Astrocyte (in vitro differentiated cells and primary cell): ENCODE data around the gene UBE2V1. TPM values are rescaled to one million over a fixed set of nuclear protein-coding genes. Genes with fewer than 3 reads are reported as not detected.

ENCODE experiments used
- DNase-seq: peaks from one replicate; pipeline ENCODE4 v3.0.0-alpha.2; 2010; ENCODE audit warnings: low read depth
- FAIRE-seq: peaks from 2 replicates; lab custom pipeline; 2011; peaks lifted over from hg19 to GRCh38; lab: Jason Lieb, UNC
- H2AFZ ChIP-seq: 2 replicates; pipeline ENCODE4 v1.6.0; 2012; ENCODE audit warnings: low read depth, low read length, inconsistent platforms
- H3K27ac ChIP-seq: 2 replicates; pipeline ENCODE4 v1.5.1; 2011; ENCODE audit warnings: low read depth, low read length, inconsistent platforms
- H3K27me3 ChIP-seq: 2 replicates; pipeline ENCODE4 v1.6.0; 2011; ENCODE audit warnings: low read length, inconsistent platforms; ENCODE audit not compliant: insufficient read depth
- H3K36me3 ChIP-seq: 2 replicates; pipeline ENCODE4 v1.5.1; 2011; ENCODE audit warnings: low read length, inconsistent platforms; ENCODE audit not compliant: insufficient read depth
- H3K4me1 ChIP-seq: 2 replicates; pipeline ENCODE4 v1.5.1; 2011; ENCODE audit warnings: low read length, inconsistent platforms; ENCODE audit not compliant: insufficient read depth
- H3K4me2 ChIP-seq: 2 replicates; pipeline ENCODE4 v1.6.0; 2012; ENCODE audit warnings: low read length, inconsistent platforms
- H3K4me3 ChIP-seq: 2 replicates; pipeline ENCODE4 v1.5.1; 2011; ENCODE audit warnings: low read depth, mild to moderate bottlenecking, low read length, inconsistent platforms; ENCODE audit not compliant: insufficient read depth
- H3K79me2 ChIP-seq: 2 replicates; pipeline ENCODE4 v1.6.0; 2012; ENCODE audit warnings: mild to moderate bottlenecking, low read length, inconsistent platforms; ENCODE audit not compliant: insufficient read depth
- H3K9ac ChIP-seq: 2 replicates; pipeline ENCODE4 v1.6.0; 2012; ENCODE audit warnings: mild to moderate bottlenecking, low read length, inconsistent platforms
- H3K9me3 ChIP-seq: 2 replicates; pipeline ENCODE4 v1.5.1; 2012; ENCODE audit warnings: low read depth, mild to moderate bottlenecking, low read length, inconsistent platforms; ENCODE audit not compliant: insufficient read depth
- H4K20me1 ChIP-seq: 2 replicates; pipeline ENCODE4 v1.6.0; 2012; ENCODE audit warnings: low read length, inconsistent platforms; ENCODE audit not compliant: insufficient read depth
- H3K27ac Mint-ChIP-seq: one replicate; pipeline ENCODE4 v1.8.0; 2021; ENCODE audit warnings: mild to moderate bottlenecking, mixed read lengths; ENCODE audit not compliant: unreplicated experiment
- H3K27me3 Mint-ChIP-seq: one replicate; pipeline ENCODE4 v1.8.0; 2021; ENCODE audit warnings: low read depth, mixed read lengths; ENCODE audit not compliant: unreplicated experiment
- H3K36me3 Mint-ChIP-seq: one replicate; pipeline ENCODE4 v1.8.0; 2021; ENCODE audit warnings: low read depth, mixed read lengths; ENCODE audit not compliant: unreplicated experiment
- H3K4me1 Mint-ChIP-seq: one replicate; pipeline ENCODE4 v1.8.0; 2021; ENCODE audit warnings: low read depth, mixed read lengths; ENCODE audit not compliant: unreplicated experiment
- H3K4me3 Mint-ChIP-seq: one replicate; pipeline ENCODE4 v1.8.0; 2021; ENCODE audit warnings: mild to moderate bottlenecking, moderate library complexity, mixed read lengths; ENCODE audit not compliant: unreplicated experiment
- H3K9me3 Mint-ChIP-seq: one replicate; pipeline ENCODE4 v1.8.0; 2021; ENCODE audit warnings: mild to moderate bottlenecking, mixed read lengths; ENCODE audit not compliant: unreplicated experiment
- EZH2 ChIP-seq: IDR thresholded peaks from 2 replicates; pipeline ENCODE4 v1.6.1; 2012; ENCODE audit warnings: mild to moderate bottlenecking, low read length, inconsistent platforms; ENCODE audit not compliant: insufficient read depth
- total RNA-seq: library from RNA; stranded (reverse); gene quantifications from 2 replicates; pipeline ENCODE4 v1.2.1, GENCODE V29; 2021
- TF ChIP-seq, protein P1 (sequence below): IDR thresholded peaks from 2 replicates; pipeline ENCODE4 v1.5.1; 2011; ENCODE audit warnings: low read depth, mild to moderate bottlenecking, inconsistent platforms, low read length, moderate library complexity; ENCODE audit not compliant: insufficient read depth

Gene UBE2V1
- total RNA-seq, 1 donor from 2014 or later = 139 TPM

DNA sequence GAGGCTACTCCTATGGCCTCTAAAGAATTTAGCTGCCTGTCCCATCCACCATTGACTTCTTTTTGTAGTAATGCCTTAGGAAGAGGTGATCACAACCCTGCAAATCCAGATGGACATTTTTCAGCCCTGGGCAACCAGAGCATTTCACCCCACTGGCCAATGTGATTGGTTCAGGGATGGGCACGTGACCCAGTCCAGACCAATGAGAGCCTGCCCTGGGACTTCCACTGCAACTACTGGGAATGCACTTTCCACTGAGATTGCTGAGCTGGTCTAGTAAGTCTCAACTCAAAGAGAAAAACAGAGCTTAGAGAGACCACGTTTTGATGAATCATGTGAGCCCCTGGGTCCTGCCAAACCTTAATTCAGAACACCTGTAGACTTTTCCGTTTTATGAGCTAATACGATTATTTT is 8.9 kb upstream of the UBE2V1 start:
- no peak for FAIRE-seq
- no peak overlapping the region for H3K27ac Mint-ChIP-seq

DNA sequence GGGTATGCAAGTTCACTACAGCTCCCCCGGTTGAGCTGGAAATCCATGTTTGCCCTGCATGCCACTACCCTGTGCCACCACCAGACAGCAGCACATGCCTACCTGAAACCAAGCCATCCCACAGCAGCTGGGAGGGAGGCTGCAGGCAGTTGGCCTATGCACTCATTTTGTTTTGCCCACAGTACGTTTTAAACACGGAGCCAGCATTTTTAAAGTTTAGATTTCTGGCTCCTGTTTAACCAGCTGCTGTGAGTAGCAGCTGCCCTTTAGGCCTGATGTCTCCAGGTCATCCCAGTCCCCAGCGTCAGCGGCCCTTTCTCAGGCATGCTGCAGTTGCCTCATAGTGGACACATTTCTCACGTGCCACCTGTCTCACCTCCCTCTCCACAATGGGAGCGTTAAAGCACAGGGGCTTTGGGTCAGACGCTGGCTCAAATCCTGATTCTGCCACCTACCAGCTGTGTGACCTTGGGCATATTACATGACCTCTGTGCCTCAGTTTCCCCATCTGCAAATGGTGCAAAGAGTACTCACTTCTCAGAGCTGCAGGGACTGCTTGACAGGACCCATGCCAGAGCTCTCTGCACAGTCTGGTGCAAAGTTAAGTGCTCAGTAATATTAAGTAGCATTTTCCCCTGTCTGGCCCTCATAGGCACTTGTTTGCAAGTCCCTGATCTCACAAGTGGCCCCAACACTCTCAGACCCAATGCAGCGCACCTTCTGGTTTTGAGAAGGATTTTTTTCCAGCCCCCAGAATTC is 8.2 kb upstream of the UBE2V1 start:
- H3K9me3 ChIP-seq = no peaks in the 10 kb centered on the region
- no peak for TF ChIP-seq EZH2
- TF ChIP-seq, protein P1, sequence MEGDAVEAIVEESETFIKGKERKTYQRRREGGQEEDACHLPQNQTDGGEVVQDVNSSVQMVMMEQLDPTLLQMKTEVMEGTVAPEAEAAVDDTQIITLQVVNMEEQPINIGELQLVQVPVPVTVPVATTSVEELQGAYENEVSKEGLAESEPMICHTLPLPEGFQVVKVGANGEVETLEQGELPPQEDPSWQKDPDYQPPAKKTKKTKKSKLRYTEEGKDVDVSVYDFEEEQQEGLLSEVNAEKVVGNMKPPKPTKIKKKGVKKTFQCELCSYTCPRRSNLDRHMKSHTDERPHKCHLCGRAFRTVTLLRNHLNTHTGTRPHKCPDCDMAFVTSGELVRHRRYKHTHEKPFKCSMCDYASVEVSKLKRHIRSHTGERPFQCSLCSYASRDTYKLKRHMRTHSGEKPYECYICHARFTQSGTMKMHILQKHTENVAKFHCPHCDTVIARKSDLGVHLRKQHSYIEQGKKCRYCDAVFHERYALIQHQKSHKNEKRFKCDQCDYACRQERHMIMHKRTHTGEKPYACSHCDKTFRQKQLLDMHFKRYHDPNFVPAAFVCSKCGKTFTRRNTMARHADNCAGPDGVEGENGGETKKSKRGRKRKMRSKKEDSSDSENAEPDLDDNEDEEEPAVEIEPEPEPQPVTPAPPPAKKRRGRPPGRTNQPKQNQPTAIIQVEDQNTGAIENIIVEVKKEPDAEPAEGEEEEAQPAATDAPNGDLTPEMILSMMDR = peak; percentile 68
- Mint-ChIP-seq H3K4me3 (no peak overlapping the region), H3K4me1 (peaks cover 2% of the 10 kb centered on the region), H3K9me3 (peaks cover 2% of the 10 kb centered on the region), H3K27ac (no peak overlapping the region), H3K27me3 (no peaks in the 10 kb centered on the region), H3K36me3 (peaks cover 21% of the 10 kb centered on the region)
- H3K4me3 ChIP-seq = no peak overlapping the region
- no peak for FAIRE-seq
- peaks cover 15% of the 10 kb centered on the region for H3K36me3 ChIP-seq
- no peaks in the 10 kb centered on the region for H4K20me1 ChIP-seq
- H3K27ac ChIP-seq = no peak overlapping the region
- no peaks in the 10 kb centered on the region for H3K79me2 ChIP-seq
- no peaks in the 10 kb centered on the region for H3K27me3 ChIP-seq
- H3K4me2 ChIP-seq = no peak overlapping the region
- no peak overlapping the region for H2AFZ ChIP-seq
- peaks cover 3% of the 10 kb centered on the region for H3K4me1 ChIP-seq
- no peak for DNase-seq
- no peak overlapping the region for H3K9ac ChIP-seq

More for the DNA sequence above, 8.9 kb upstream of the UBE2V1 start:
- Histone ChIP-seq H3K4me2 (no peak overlapping the region), H3K4me1 (no peaks in the 10 kb centered on the region), H3K4me3 (no peak overlapping the region), H3K36me3 (peaks cover 22% of the 10 kb centered on the region), H4K20me1 (peaks cover 5% of the 10 kb centered on the region), H3K9ac (no peak overlapping the region), H3K27me3 (no peaks in the 10 kb centered on the region), H3K79me2 (no peaks in the 10 kb centered on the region), H3K27ac (no peak overlapping the region), H2AFZ (no peak overlapping the region), H3K9me3 (no peaks in the 10 kb centered on the region)
- no peak for TF ChIP-seq EZH2
- TF ChIP-seq, protein P1 = no peak
- Mint-ChIP-seq H3K4me1 (no peaks in the 10 kb centered on the region), H3K27me3 (no peaks in the 10 kb centered on the region), H3K9me3 (peaks cover 2% of the 10 kb centered on the region), H3K4me3 (peak overlapping the region; percentile 34), H3K36me3 (peaks cover 21% of the 10 kb centered on the region)
- peak; percentile 44 for DNase-seq

DNA sequence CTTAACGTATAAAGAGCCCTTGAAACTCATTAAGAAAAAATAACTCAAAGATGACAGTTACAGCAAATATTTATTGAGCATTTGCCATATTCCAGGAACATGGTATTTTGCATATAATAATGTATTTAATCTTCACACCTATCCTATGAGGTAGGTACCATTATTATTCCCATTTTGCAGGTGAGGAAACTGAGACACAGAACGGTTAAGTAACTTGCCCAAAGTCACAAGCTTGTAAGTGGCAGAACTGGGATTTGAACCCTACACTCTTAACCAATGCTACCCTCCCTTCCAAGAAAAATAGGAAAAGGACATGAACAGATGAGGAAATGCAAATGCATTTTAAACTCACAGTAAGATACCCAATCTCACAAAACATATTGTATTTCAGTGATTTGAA is 5.3 kb upstream of the UBE2V1 start:
- Mint-ChIP-seq H3K4me1 (peaks cover 12% of the 10 kb centered on the region), H3K36me3 (peaks cover 12% of the 10 kb centered on the region), H3K27me3 (no peaks in the 10 kb centered on the region), H3K4me3 (no peak overlapping the region), H3K9me3 (no peaks in the 10 kb centered on the region), H3K27ac (no peak overlapping the region)
- Histone ChIP-seq H3K4me2 (no peak overlapping the region), H3K9ac (no peak overlapping the region), H3K4me3 (no peak overlapping the region), H3K4me1 (peaks cover 19% of the 10 kb centered on the region), H3K9me3 (no peaks in the 10 kb centered on the region), H3K36me3 (no peaks in the 10 kb centered on the region), H2AFZ (no peak overlapping the region), H3K27me3 (no peaks in the 10 kb centered on the region), H3K79me2 (peaks cover 6% of the 10 kb centered on the region), H3K27ac (no peak overlapping the region), H4K20me1 (no peaks in the 10 kb centered on the region)
- TF ChIP-seq EZH2 = no peak
- TF ChIP-seq, protein P1 = no peak
- FAIRE-seq (no peak), DNase-seq (no peak)
